Measurements from ENCODE around the gene OPN1MW2. TPM values are rescaled to one million over a fixed set of nuclear protein-coding genes. Genes with fewer than 3 reads are reported as not detected.
"Not testable (repeated sequence)": the region's sequence is repeated elsewhere in the genome, so short reads cannot be mapped to it uniquely, and the experiment has no call there.

The OPN1MW2 gene
- not detected for polyA plus RNA-seq (2012; ENCODE audit: insufficient read length, low read depth)

GRCh38 chrX:154219456-154219855 lies at the start of gene OPN1MW2:
Gene OPN1MW2 (plus strand): TSS chrX:154219756. CDS start chrX:154219816, 60 bp downstream.
- TF ChIP-seq REST (IDR thresholded peaks at IDR 0.05; ENCODE audit: insufficient read depth in 1 of 2, low read depth in 2 of 2, low read length in 2 of 2); TAF1 (IDR thresholded peaks at IDR 0.05; ENCODE audit: borderline replicate concordance, insufficient read depth, low read length); SIN3A (IDR thresholded peaks at IDR 0.05; ENCODE audit: borderline replicate concordance, insufficient read depth, low read length): not testable (repeated sequence)

GRCh38 chrX:154182296-154182695 lies 37.3 kb upstream of the OPN1MW2 start, which contains the start of gene OPN1MW:
Gene OPN1MW (plus strand): TSS chrX:154182596. CDS start chrX:154182678, 82 bp downstream.
- TF ChIP-seq REST (IDR thresholded peaks at IDR 0.05; ENCODE audit: insufficient read depth in 1 of 2, low read depth in 2 of 2, low read length in 2 of 2); TAF1 (IDR thresholded peaks at IDR 0.05; ENCODE audit: borderline replicate concordance, insufficient read depth, low read length); SIN3A (IDR thresholded peaks at IDR 0.05; ENCODE audit: borderline replicate concordance, insufficient read depth, low read length): not testable (repeated sequence)

GRCh38 chrX:154257282-154257681 lies 37.7 kb downstream of the OPN1MW2 start, which contains the start of gene OPN1MW3:
Gene OPN1MW3 (plus strand): TSS chrX:154257582. CDS start chrX:154257620, 38 bp downstream.
- not testable (repeated sequence) for TF ChIP-seq POLR2AphosphoS5 (IDR thresholded peaks at IDR 0.05; ENCODE audit: low read depth, low read length); TAF1 (IDR thresholded peaks at IDR 0.05; ENCODE audit: borderline replicate concordance, insufficient read depth, low read length); SIN3A (IDR thresholded peaks at IDR 0.05; ENCODE audit: borderline replicate concordance, insufficient read depth, low read length)

All from PFSK-1 (cell line).